Osteoblast (primary cell): ENCODE results near the gene UNC5C. TPM values are rescaled to one million over a fixed set of nuclear protein-coding genes. Genes with fewer than 3 reads are reported as not detected.

Experiments
- DNase-seq: peaks from one replicate; pipeline ENCODE4 v3.0.0; 2011; ENCODE audit warnings: low spot score, mixed read lengths; ENCODE audit not compliant: insufficient read length; ENCODE audit errors: missing footprints
- H2AFZ ChIP-seq: 2 replicates; pipeline ENCODE4 v1.6.0; 2011; ENCODE audit warnings: mild to moderate bottlenecking, low read length
- H3K27ac ChIP-seq: 2 replicates; pipeline ENCODE4 v1.5.1; 2011; ENCODE audit warnings: mild to moderate bottlenecking, low read depth, low read length, moderate library complexity
- H3K27me3 ChIP-seq: 2 replicates; pipeline ENCODE4 v1.6.0; 2012; ENCODE audit warnings: mild to moderate bottlenecking, control low read depth, inconsistent platforms, low read length, moderate library complexity; ENCODE audit not compliant: insufficient read depth
- H3K36me3 ChIP-seq: 2 replicates; pipeline ENCODE4 v1.5.1; 2011; ENCODE audit warnings: mild to moderate bottlenecking, low read length, control low read depth, moderate library complexity; ENCODE audit not compliant: insufficient read depth
- H3K4me1 ChIP-seq: 2 replicates; pipeline ENCODE4 v1.5.1; 2011; ENCODE audit warnings: mild to moderate bottlenecking, low read length, control low read depth, moderate library complexity; ENCODE audit not compliant: insufficient read depth
- H3K4me2 ChIP-seq: 2 replicates; pipeline ENCODE4 v1.6.0; 2011; ENCODE audit warnings: mild to moderate bottlenecking, low read length; ENCODE audit not compliant: insufficient read depth
- H3K4me3 ChIP-seq: fragments of 200-600 bp; sonication (generic); 3 replicates; pipeline ENCODE4 v1.5.1; 2012; ENCODE audit warnings: mild to moderate bottlenecking, low read length, inconsistent platforms; ENCODE audit not compliant: insufficient read depth
- H3K79me2 ChIP-seq: 2 replicates; pipeline ENCODE4 v1.6.0; 2012; ENCODE audit warnings: mild to moderate bottlenecking, low read length, control low read depth, inconsistent platforms; ENCODE audit not compliant: insufficient read depth
- H3K9me3 ChIP-seq: 2 replicates; pipeline ENCODE4 v1.5.1; 2011; ENCODE audit warnings: low read depth, low read length, control low read depth
- H4K20me1 ChIP-seq: 2 replicates; pipeline ENCODE4 v1.6.0; 2012; ENCODE audit warnings: mild to moderate bottlenecking, low read length, control low read depth; ENCODE audit not compliant: insufficient read depth
- CTCF ChIP-seq: IDR thresholded peaks from 2 replicates; pipeline ENCODE4 v1.5.1; 2011; ENCODE audit warnings: mild to moderate bottlenecking, low read depth, low read length, moderate library complexity; ENCODE audit errors: extremely low read depth
- total RNA-seq: library from RNA; depleted of rRNA; stranded (reverse); fragments of >200 nt; gene quantifications from 2 replicates; pipeline ENCODE4 v1.2.3, GENCODE V29; 2012

UNC5C gene
- total RNA-seq, 1 donor, result 9.0 TPM

GRCh38 chr4:95591278-95591677, 42.5 kb upstream of the UNC5C start:
- Histone ChIP-seq H3K9me3 (no peaks in the 10 kb centered on the region), H4K20me1 (no peaks in the 10 kb centered on the region), H3K27ac (no peak overlapping the region), H2AFZ (no peak overlapping the region), H3K79me2 (no peaks in the 10 kb centered on the region), H3K27me3 (no peaks in the 10 kb centered on the region), H3K36me3 (no peaks in the 10 kb centered on the region), H3K4me1 (no peaks in the 10 kb centered on the region), H3K4me3 (no peak overlapping the region), H3K4me2 (no peak overlapping the region)
- no peak for DNase-seq
- no peak for TF ChIP-seq CTCF

GRCh38 chr4:95590615-95591014, 41.8 kb upstream of the UNC5C start:
- no peak overlapping the region for H2AFZ ChIP-seq

GRCh38 chr4:95585016-95585695, 36.4 kb upstream of the UNC5C start:
- no peak for TF ChIP-seq CTCF
- H3K4me2 ChIP-seq, result no peak overlapping the region
- no peaks in the 10 kb centered on the region for H3K9me3 ChIP-seq
- no peak overlapping the region for H3K27ac ChIP-seq
- H3K4me1 ChIP-seq, result no peaks in the 10 kb centered on the region
- H3K79me2 ChIP-seq, result no peaks in the 10 kb centered on the region
- H4K20me1 ChIP-seq, result no peaks in the 10 kb centered on the region
- no peak overlapping the region for H2AFZ ChIP-seq
- no peaks in the 10 kb centered on the region for H3K36me3 ChIP-seq
- DNase-seq, result no peak
- H3K4me3 ChIP-seq, result no peak overlapping the region
- H3K27me3 ChIP-seq, result no peaks in the 10 kb centered on the region

More at GRCh38 chr4:95590615-95591014, 41.8 kb upstream of the UNC5C start:
- Histone ChIP-seq H3K36me3 (no peaks in the 10 kb centered on the region), H3K9me3 (no peaks in the 10 kb centered on the region), H3K79me2 (no peaks in the 10 kb centered on the region), H3K27ac (no peak overlapping the region), H3K4me2 (no peak overlapping the region), H3K27me3 (no peaks in the 10 kb centered on the region), H4K20me1 (no peaks in the 10 kb centered on the region), H3K4me1 (no peaks in the 10 kb centered on the region), H3K4me3 (no peak overlapping the region)
- no peak for TF ChIP-seq CTCF
- no peak for DNase-seq

- Histone ChIP-seq H3K9me3 (no peaks in the 10 kb centered on the region), H4K20me1 (no peaks in the 10 kb centered on the region), H3K4me3 (no peak overlapping the region), H3K4me1 (no peaks in the 10 kb centered on the region), H2AFZ (no peak overlapping the region), H3K27ac (no peak overlapping the region), H3K4me2 (no peak overlapping the region), H3K36me3 (no peaks in the 10 kb centered on the region), H3K79me2 (no peaks in the 10 kb centered on the region), H3K27me3 (no peaks in the 10 kb centered on the region)
- TF ChIP-seq CTCF, result no peak
- no peak for DNase-seq
Observed at GRCh38 chr4:95580226-95580625, 31.5 kb upstream of the UNC5C start.
